GM12878 (cell line): Measurements from ENCODE around the gene STX16. TPM values are rescaled to one million over a fixed set of nuclear protein-coding genes. Genes with fewer than 3 reads are reported as not detected.

Experiments
- ATAC-seq: fragments of 200-7000 bp; cut with Tn5 transposase; 3 replicates; pipeline ENCODE4 v1.9.1; 2020; ENCODE audit warnings: mild to moderate bottlenecking, moderate library complexity
- BruUV-seq: library from RNA; stranded (reverse); fragments of 400-500 nt; replicated peaks from 2 replicates; lab custom pipeline; 2021; lab: Mats Ljungman, UMichigan
- CTCF ChIA-PET: fragments of 300-600 bp; sonication (Branson Sonifier 250); formaldehyde crosslinking; extraction: SDS; loops from one replicate; lab custom pipeline; 2021; ENCODE audit warnings: inconsistent platforms; lab: Yijun Ruan, JAX
- POLR2A ChIA-PET: fragments of 350-600 bp; formaldehyde crosslinking; extraction: SDS; loops from one replicate; lab custom pipeline; 2021; ENCODE audit warnings: inconsistent platforms; lab: Charles Lee
- RAD21 ChIA-PET: fragments of 300-600 bp; sonication (Branson Sonifier 250); formaldehyde crosslinking; loops from one replicate; lab custom pipeline; 2023; ENCODE audit warnings: antibody characterized with exemption; ENCODE audit not compliant: unreplicated experiment; lab: Charles Lee
- SMC1A ChIA-PET: fragments of 300-600 bp; sonication (Branson Sonifier 250); formaldehyde crosslinking; loops from one replicate; lab custom pipeline; 2023; ENCODE audit not compliant: unreplicated experiment, uncharacterized antibody; lab: Charles Lee
- DNase-seq: peaks from one replicate; pipeline ENCODE4 v3.0.0-alpha.2; 2011; ENCODE audit warnings: low read depth, low spot score
- FAIRE-seq: peaks from 3 replicates; lab custom pipeline; 2011; peaks lifted over from hg19 to GRCh38; lab: Jason Lieb, UNC
- H2AFZ ChIP-seq: 2 replicates; pipeline ENCODE4 v1.6.0; 2011; ENCODE audit warnings: low read depth, low read length, control low read depth; ENCODE audit not compliant: control insufficient read depth
- H3K27ac ChIP-seq: 2 replicates; pipeline ENCODE4 v1.5.1; 2011; ENCODE audit warnings: control low read depth; ENCODE audit not compliant: control insufficient read depth, insufficient read depth
- H3K27me3 ChIP-seq, 2 experiments: replicated peaks in 1 of 2; 2 replicates each; pipeline versions ENCODE4 v1.6.0 to v1.6.1; 2011; ENCODE audit warnings: low read length in 1 of 2; ENCODE audit not compliant: control insufficient read depth in 2 of 2, insufficient read depth in 2 of 2
- H3K36me3 ChIP-seq, 2 experiments: 2 replicates each; pipeline ENCODE4 v1.5.1; 2011; ENCODE audit warnings: low read length in 1 of 2; ENCODE audit not compliant: control insufficient read depth in 2 of 2, insufficient read depth in 2 of 2
- H3K4me1 ChIP-seq: 2 replicates; pipeline ENCODE4 v1.6.1; 2011; ENCODE audit warnings: mild to moderate bottlenecking, low read length, moderate library complexity, mixed read lengths; ENCODE audit not compliant: control insufficient read depth, insufficient read depth
- H3K4me2 ChIP-seq: 2 replicates; pipeline ENCODE4 v1.6.0; 2011; ENCODE audit warnings: control low read depth; ENCODE audit not compliant: control insufficient read depth, insufficient read depth
- H3K4me3 ChIP-seq: fragments of 200-600 bp; sonication (generic); 2 replicates; pipeline ENCODE4 v1.5.1; 2016
- H3K79me2 ChIP-seq: 2 replicates; pipeline ENCODE4 v1.6.0; 2011; ENCODE audit warnings: low read length; ENCODE audit not compliant: control insufficient read depth, insufficient read depth
- H3K9ac ChIP-seq: 2 replicates; pipeline ENCODE4 v1.8.0; 2011; ENCODE audit warnings: low read length, control low read depth, mixed read lengths; ENCODE audit not compliant: control insufficient read depth, insufficient read depth
- H3K9me3 ChIP-seq: replicated peaks from 3 replicates; pipeline ENCODE4 v1.5.1; 2011; ENCODE audit warnings: mild to moderate bottlenecking, low read length; ENCODE audit not compliant: control insufficient read depth, insufficient read depth
- H4K20me1 ChIP-seq: 2 replicates; pipeline ENCODE4 v1.6.0; 2011; ENCODE audit not compliant: control insufficient read depth, insufficient read depth
- SPI1 ChIP-seq: IDR thresholded peaks from 2 replicates; pipeline ENCODE4 v1.6.1; 2011; ENCODE audit warnings: low read depth, mild to moderate bottlenecking, low read length, moderate library complexity, borderline replicate concordance; ENCODE audit not compliant: insufficient read depth
- WGBS: methylation state at CpG from one replicate; pipeline ENCODE4 v1.1.6; 2016; ENCODE audit warnings: low lambda C conversion rate; ENCODE audit not compliant: insufficient replicate concordance, insufficient coverage; ENCODE audit errors: missing lambda C conversion rate; 5-methylcytosine and 5-hydroxymethylcytosine counted together
- in situ Hi-C: fragments of 300-500 bp; cut with MboI; formaldehyde crosslinking; loops from 9 replicates; pipeline ENCODE4 v1.14.3; 2018; ENCODE audit warnings: mixed read lengths
- intact Hi-C: fragments of 100-400 bp; cut with micrococcal nuclease; formaldehyde crosslinking; loops from one replicate; pipeline ENCODE4 v1.14.2; 2022; ENCODE audit not compliant: unreplicated experiment
- polyA plus RNA-seq, 11 experiments: library from polyadenylated mRNA; depleted of rRNA in 4 of 11; unstranded in 6 of 11; stranded (reverse) in 5 of 11; fragments of >200 nt; fragmentation: Nextera tagmentation in 4 of 11; fragmentation: Illumina TruSeq in 1 of 11; extraction: Ambion mirVana in 4 of 11; extraction: Trizol in 1 of 11; gene quantifications; 1 replicate in 1 of 11; 2 replicates in 10 of 11; pipeline versions ENCODE4 v1.2.1 to v1.2.3, GENCODE V29; 2011 to 2016; ENCODE audit warnings: inconsistent platforms in 2 of 11, missing spikeins in 2 of 11, low read depth in 1 of 11
- total RNA-seq, 4 experiments: library from RNA; depleted of rRNA in 3 of 4; stranded (reverse); fragments of >200 nt in 3 of 4; fragmentation: Illumina TruSeq in 1 of 4; extraction: Trizol in 1 of 4; gene quantifications; 2 replicates each; pipeline versions ENCODE4 v1.2.1 to v1.2.3, GENCODE V29; 2013 to 2021
- TF ChIP-seq, protein P1 (sequence below): fragments of 450-650 bp; IDR thresholded peaks from 2 replicates; pipeline ENCODE4 v1.6.1; 2018; ENCODE audit warnings: borderline replicate concordance, mild to moderate bottlenecking; ENCODE audit not compliant: partially characterized antibody
- TF ChIP-seq, protein P2 (sequence below): fragments of 450-650 bp; conservative IDR thresholded peaks from 2 replicates; pipeline ENCODE4 v1.6.1; 2017; ENCODE audit warnings: mild to moderate bottlenecking, moderate library complexity

Gene STX16
- total and polyA plus RNA-seq, 10 of the 15 experiments (the other 5 are each of a cell fraction or from before 2014, with no cell fraction given): 6.3 to 68.4 (median 35.8) TPM

DNA sequence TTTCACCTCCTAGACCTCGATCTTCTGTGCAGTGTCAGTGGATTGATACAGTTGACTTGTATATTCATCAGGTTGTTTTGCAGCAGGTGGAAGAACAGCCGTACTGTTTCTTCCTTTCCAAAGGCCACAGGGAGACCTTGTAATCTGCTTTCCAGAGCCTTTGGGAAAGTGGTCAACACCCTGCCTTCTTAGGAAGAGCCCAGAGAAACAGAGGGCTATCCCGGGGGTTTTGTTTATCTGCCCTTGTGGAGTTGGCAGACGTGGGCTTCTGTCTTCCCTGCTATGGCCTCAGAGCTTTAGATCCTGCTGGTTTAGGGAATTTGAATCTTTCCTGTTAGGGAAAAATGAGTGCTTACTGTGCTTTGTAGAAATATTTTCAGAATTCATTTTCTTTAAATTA is 19.6 kb downstream of the STX16 start:
- no peaks in the 10 kb centered on the region for H3K27me3 ChIP-seq
- ChIA-PET POLR2A (no interaction called here), CTCF (no interaction called here), RAD21 (no interaction called here), SMC1A (interaction anchor here (0.6 to 0.9 kb wide), 2 partner anchors 14 to 223 kb away, joined by 3 to 5 read pairs; no protein-coding TSS in a partner anchor)
- in situ Hi-C loops: loop anchor here (25.0 kb wide), 1 partner anchor 1283 kb away; the partner anchor contains the start of gene RBM38
- no peak overlapping the region for H3K4me3 ChIP-seq
- H3K9me3 ChIP-seq: no peaks in the 10 kb centered on the region
- TF ChIP-seq SPI1: no peak
- TF ChIP-seq, protein P1, sequence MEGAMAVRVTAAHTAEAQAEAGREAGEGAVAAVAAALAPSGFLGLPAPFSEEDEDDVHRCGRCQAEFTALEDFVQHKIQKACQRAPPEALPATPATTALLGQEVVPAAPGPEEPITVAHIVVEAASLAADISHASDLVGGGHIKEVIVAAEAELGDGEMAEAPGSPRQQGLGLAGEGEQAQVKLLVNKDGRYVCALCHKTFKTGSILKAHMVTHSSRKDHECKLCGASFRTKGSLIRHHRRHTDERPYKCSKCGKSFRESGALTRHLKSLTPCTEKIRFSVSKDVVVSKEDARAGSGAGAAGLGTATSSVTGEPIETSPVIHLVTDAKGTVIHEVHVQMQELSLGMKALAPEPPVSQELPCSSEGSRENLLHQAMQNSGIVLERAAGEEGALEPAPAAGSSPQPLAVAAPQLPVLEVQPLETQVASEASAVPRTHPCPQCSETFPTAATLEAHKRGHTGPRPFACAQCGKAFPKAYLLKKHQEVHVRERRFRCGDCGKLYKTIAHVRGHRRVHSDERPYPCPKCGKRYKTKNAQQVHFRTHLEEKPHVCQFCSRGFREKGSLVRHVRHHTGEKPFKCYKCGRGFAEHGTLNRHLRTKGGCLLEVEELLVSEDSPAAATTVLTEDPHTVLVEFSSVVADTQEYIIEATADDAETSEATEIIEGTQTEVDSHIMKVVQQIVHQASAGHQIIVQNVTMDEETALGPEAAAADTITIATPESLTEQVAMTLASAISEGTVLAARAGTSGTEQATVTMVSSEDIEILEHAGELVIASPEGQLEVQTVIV: no peak
- TF ChIP-seq, protein P2, sequence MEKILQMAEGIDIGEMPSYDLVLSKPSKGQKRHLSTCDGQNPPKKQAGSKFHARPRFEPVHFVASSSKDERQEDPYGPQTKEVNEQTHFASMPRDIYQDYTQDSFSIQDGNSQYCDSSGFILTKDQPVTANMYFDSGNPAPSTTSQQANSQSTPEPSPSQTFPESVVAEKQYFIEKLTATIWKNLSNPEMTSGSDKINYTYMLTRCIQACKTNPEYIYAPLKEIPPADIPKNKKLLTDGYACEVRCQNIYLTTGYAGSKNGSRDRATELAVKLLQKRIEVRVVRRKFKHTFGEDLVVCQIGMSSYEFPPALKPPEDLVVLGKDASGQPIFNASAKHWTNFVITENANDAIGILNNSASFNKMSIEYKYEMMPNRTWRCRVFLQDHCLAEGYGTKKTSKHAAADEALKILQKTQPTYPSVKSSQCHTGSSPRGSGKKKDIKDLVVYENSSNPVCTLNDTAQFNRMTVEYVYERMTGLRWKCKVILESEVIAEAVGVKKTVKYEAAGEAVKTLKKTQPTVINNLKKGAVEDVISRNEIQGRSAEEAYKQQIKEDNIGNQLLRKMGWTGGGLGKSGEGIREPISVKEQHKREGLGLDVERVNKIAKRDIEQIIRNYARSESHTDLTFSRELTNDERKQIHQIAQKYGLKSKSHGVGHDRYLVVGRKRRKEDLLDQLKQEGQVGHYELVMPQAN: no peak
- peaks cover 4% of the 10 kb centered on the region for H4K20me1 ChIP-seq
- H3K36me3 ChIP-seq: peaks cover 19 to 23% of the 10 kb centered on the region in 2 experiments
- H2AFZ ChIP-seq: no peak overlapping the region
- WGBS: 65% methylated on average over 4 of the region's 4 CpGs
- FAIRE-seq (no peak), ATAC-seq (no peak), DNase-seq (no peak)
- BruUV-seq: no TSS peak
- no peak overlapping the region for H3K4me2 ChIP-seq
- no peak overlapping the region for H3K9ac ChIP-seq
- H3K27ac ChIP-seq: no peak overlapping the region
- peaks cover 8% of the 10 kb centered on the region for H3K4me1 ChIP-seq
- H3K79me2 ChIP-seq: peaks cover under 1% of the 10 kb centered on the region
- intact Hi-C loops: no loop called here
